H1 (cell line): ENCODE results near the gene SEPTIN1. TPM values are rescaled to one million over a fixed set of nuclear protein-coding genes. Genes with fewer than 3 reads are reported as not detected.
A peak's percentile ranks its signal among the peaks of the same experiment; 100 is the strongest.

Experiments
- CTCF ChIA-PET: fragments of 300-600 bp; sonication (Branson Sonifier 250); formaldehyde crosslinking; loops from one replicate; lab custom pipeline; 2021; ENCODE audit not compliant: partially characterized antibody; lab: Charles Lee
- POLR2A ChIA-PET: fragments of 300-600 bp; sonication (Branson Sonifier 250); formaldehyde crosslinking; loops from one replicate; lab custom pipeline; 2021; ENCODE audit warnings: inconsistent platforms; ENCODE audit not compliant: partially characterized antibody; lab: Charles Lee
- DNase-seq, 2 experiments: peaks; one replicate each; pipeline versions ENCODE4 v3.0.0 to v3.0.0-alpha.2; 2010 to 2022; ENCODE audit warnings: low spot score in 2 of 2, low read depth in 1 of 2, mixed read lengths in 1 of 2
- FAIRE-seq: peaks from 2 replicates; lab custom pipeline; 2011; peaks lifted over from hg19 to GRCh38; lab: Jason Lieb, UNC
- H2AFZ ChIP-seq: 2 replicates; pipeline ENCODE4 v1.8.1; 2012; ENCODE audit warnings: low read length, inconsistent platforms
- H2AK5ac ChIP-seq: 2 replicates; pipeline ENCODE4 v1.6.1; 2013; ENCODE audit warnings: low read depth, low read length
- H2BK120ac ChIP-seq: replicated peaks from 2 replicates; pipeline ENCODE3; 2013; ENCODE audit warnings: low read depth, low read length, inconsistent platforms
- H2BK12ac ChIP-seq: 2 replicates; pipeline ENCODE4 v1.6.1; 2013; ENCODE audit warnings: low read depth, low read length
- H2BK15ac ChIP-seq: 2 replicates; pipeline ENCODE4 v1.6.1; 2013; ENCODE audit warnings: low read length
- H2BK20ac ChIP-seq: 2 replicates; pipeline ENCODE4 v1.6.1; 2013; ENCODE audit warnings: low read length
- H2BK5ac ChIP-seq: 2 replicates; pipeline ENCODE4 v1.6.1; 2013; ENCODE audit warnings: low read depth, low read length
- H3K14ac ChIP-seq: 2 replicates; pipeline ENCODE4 v1.6.1; 2013; ENCODE audit warnings: inconsistent platforms; ENCODE audit not compliant: insufficient read length
- H3K18ac ChIP-seq: 2 replicates; pipeline ENCODE4 v1.6.1; 2013; ENCODE audit warnings: low read length; ENCODE audit errors: extremely low read depth
- H3K23ac ChIP-seq: 2 replicates; pipeline ENCODE4 v1.6.1; 2013; ENCODE audit warnings: inconsistent platforms; ENCODE audit not compliant: insufficient read length
- H3K23me2 ChIP-seq: 2 replicates; pipeline ENCODE4 v1.6.1; 2013; ENCODE audit warnings: low read depth, low read length
- H3K27ac ChIP-seq: 2 replicates; pipeline ENCODE4 v1.6.1; 2011; ENCODE audit warnings: low read depth, low read length, inconsistent platforms
- H3K27me3 ChIP-seq, 4 experiments: replicated peaks in 1 of 4; 1 replicate in 1 of 4; 2 replicates in 3 of 4; pipeline versions ENCODE4 v1.6.1 to v1.8.1; 2011 to 2013; ENCODE audit warnings: low read length in 3 of 4, mild to moderate bottlenecking in 3 of 4, inconsistent platforms in 2 of 4, mixed read lengths in 2 of 4, moderate library complexity in 1 of 4; ENCODE audit not compliant: control insufficient read depth in 3 of 4, insufficient read depth in 3 of 4; ENCODE audit errors: extremely low read depth in 1 of 4
- H3K36me3 ChIP-seq, 4 experiments: 2 replicates each; pipeline versions ENCODE4 v1.6.1 to v1.8.1; 2011 to 2013; ENCODE audit warnings: mild to moderate bottlenecking in 4 of 4, low read length in 3 of 4, moderate library complexity in 2 of 4, control low read depth in 1 of 4, inconsistent platforms in 1 of 4; ENCODE audit not compliant: insufficient read depth in 4 of 4, control insufficient read depth in 2 of 4
- H3K4ac ChIP-seq: replicated peaks from 2 replicates; pipeline ENCODE3; 2013; ENCODE audit warnings: low read length, low read depth, mixed read lengths, inconsistent platforms; ENCODE audit not compliant: insufficient read length
- H3K4me1 ChIP-seq, 4 experiments: replicated peaks in 1 of 4; 1 replicate in 1 of 4; 2 replicates in 3 of 4; pipeline versions ENCODE4 v1.6.1 to v1.8.1; 2011 to 2013; ENCODE audit warnings: low read length in 3 of 4, inconsistent platforms in 2 of 4, mixed read lengths in 1 of 4; ENCODE audit not compliant: insufficient read depth in 4 of 4, control insufficient read depth in 3 of 4
- H3K4me2 ChIP-seq, 2 experiments: 2 replicates each; pipeline versions ENCODE4 v1.6.1 to v1.8.1; 2011 to 2013; ENCODE audit warnings: low read depth in 2 of 2, low read length in 2 of 2, control low read depth in 1 of 2, inconsistent platforms in 1 of 2, mild to moderate bottlenecking in 1 of 2; ENCODE audit not compliant: insufficient read depth in 1 of 2
- H3K4me3 ChIP-seq, 4 experiments: fragments of 200-600, 300-600 bp in 1 of 4; sonication (generic), shearing (Covaris generic), sonication (Bioruptor Twin) in 1 of 4; 2 replicates each; pipeline versions ENCODE4 v1.5.1 to v1.8.1; 2011 to 2016; ENCODE audit warnings: low read length in 4 of 4, low read depth in 3 of 4, control low read depth in 2 of 4, inconsistent platforms in 2 of 4, mild to moderate bottlenecking in 2 of 4, mixed read lengths in 1 of 4, moderate library complexity in 1 of 4; ENCODE audit not compliant: insufficient read depth in 2 of 4; ENCODE audit errors: extremely low read depth in 1 of 4
- H3K56ac ChIP-seq: replicated peaks from 2 replicates; pipeline ENCODE3; 2013; ENCODE audit warnings: low read depth, mild to moderate bottlenecking, mixed read lengths, low read length, inconsistent platforms; ENCODE audit not compliant: insufficient read length
- H3K79me1 ChIP-seq: 2 replicates; pipeline ENCODE4 v1.6.1; 2013; ENCODE audit warnings: low read depth, low read length, control low read depth
- H3K79me2 ChIP-seq, 2 experiments: 2 replicates each; pipeline versions ENCODE4 v1.6.1 to v1.8.1; 2012 to 2013; ENCODE audit warnings: low read length in 2 of 2, mild to moderate bottlenecking in 2 of 2, inconsistent platforms in 1 of 2; ENCODE audit not compliant: insufficient read depth in 2 of 2, control insufficient read depth in 1 of 2
- H3K9ac ChIP-seq, 4 experiments: replicated peaks in 1 of 4; 1 replicate in 1 of 4; 2 replicates in 3 of 4; pipeline versions ENCODE4 v1.6.1 to v1.8.1; 2011 to 2013; ENCODE audit warnings: low read depth in 3 of 4, low read length in 3 of 4, control low read depth in 2 of 4, mild to moderate bottlenecking in 2 of 4, moderate library complexity in 2 of 4, inconsistent platforms in 1 of 4; ENCODE audit errors: extremely low read depth in 1 of 4
- H3K9me3 ChIP-seq, 2 experiments: 2 replicates each; pipeline versions ENCODE4 v1.6.1 to v1.8.1; 2012 to 2013; ENCODE audit warnings: mild to moderate bottlenecking in 2 of 2, moderate library complexity in 2 of 2, control low read depth in 1 of 2, inconsistent platforms in 1 of 2, low read depth in 1 of 2, low read length in 1 of 2, mixed read lengths in 1 of 2; ENCODE audit not compliant: insufficient read depth in 2 of 2
- H4K20me1 ChIP-seq, 2 experiments: replicated peaks in 1 of 2; 2 replicates each; pipeline versions ENCODE3 to v1.8.1; 2011 to 2013; ENCODE audit warnings: inconsistent platforms in 2 of 2, low read length in 2 of 2, mild to moderate bottlenecking in 1 of 2; ENCODE audit not compliant: insufficient read depth in 2 of 2, control insufficient read depth in 1 of 2
- H4K5ac ChIP-seq: 2 replicates; pipeline ENCODE4 v1.6.1; 2013; ENCODE audit warnings: low read length, low read depth, mixed read lengths, inconsistent platforms; ENCODE audit not compliant: insufficient read length
- H4K8ac ChIP-seq: 2 replicates; pipeline ENCODE4 v1.8.0; 2013; ENCODE audit warnings: mild to moderate bottlenecking, moderate library complexity, low read length, inconsistent platforms; ENCODE audit not compliant: insufficient read depth; ENCODE audit errors: extremely low read depth
- H4K91ac ChIP-seq: replicated peaks from 2 replicates; pipeline ENCODE3; 2013; ENCODE audit warnings: low read length, mixed read lengths, inconsistent platforms; ENCODE audit not compliant: insufficient read length
- ASH2L ChIP-seq: fragments of 200-600, 300-600 bp; sonication (generic); IDR thresholded peaks from one replicate; pipeline ENCODE4 v1.7.1; 2017; ENCODE audit warnings: low read length
- GTF2F1 ChIP-seq: IDR thresholded peaks from 2 replicates; pipeline ENCODE4 v1.6.1; 2012; ENCODE audit warnings: low read depth, low read length, improper control_type of control experiment, borderline replicate concordance
- SIN3A ChIP-seq, 2 experiments: IDR thresholded peaks in 1 of 2; conservative IDR thresholded peaks in 1 of 2; 2 replicates each; pipeline ENCODE4 v1.6.1; 2011 to 2012; ENCODE audit warnings: low read length in 2 of 2, improper control_type of control experiment in 1 of 2, low read depth in 1 of 2, mild to moderate bottlenecking in 1 of 2
- TAF1 ChIP-seq: IDR thresholded peaks from 2 replicates; pipeline ENCODE4 v1.6.1; 2011; ENCODE audit warnings: mild to moderate bottlenecking, low read depth, low read length
- TAF7 ChIP-seq: optimal IDR thresholded peaks from 2 replicates; pipeline ENCODE3; 2011; ENCODE audit warnings: low read depth, mild to moderate bottlenecking, inconsistent platforms, low read length, moderate library complexity, borderline replicate concordance
- WGBS, 2 experiments: shearing (Covaris generic) in 1 of 2; methylation state at CpG; one replicate each; pipeline versions ENCODE4 v1.1.6 to v1.1.7; 2013 to 2015; ENCODE audit warnings: low lambda C conversion rate in 2 of 2, mixed read lengths in 2 of 2, inconsistent platforms in 1 of 2, low coverage in 1 of 2, missing lambda C conversion rate in 1 of 2; ENCODE audit not compliant: insufficient replicate concordance in 2 of 2, insufficient coverage in 1 of 2, insufficient read length in 1 of 2; ENCODE audit errors: extremely low coverage in 1 of 2, missing lambda C conversion rate in 1 of 2; 5-methylcytosine and 5-hydroxymethylcytosine counted together
- polyA plus RNA-seq, 7 experiments: library from polyadenylated mRNA; depleted of rRNA in 3 of 7; stranded (reverse) in 5 of 7; unstranded in 2 of 7; fragments of >200 nt in 5 of 7; fragments of 200-250 nt in 2 of 7; gene quantifications; 1 replicate in 5 of 7; 2 replicates in 1 of 7; 4 replicates in 1 of 7; pipeline versions ENCODE4 v1.2.1 to v1.2.3, GENCODE V29; 2011 to 2013; ENCODE audit warnings: missing spikeins in 2 of 7, mixed read lengths in 2 of 7
- total RNA-seq: library from RNA; stranded (reverse); fragmentation: NEBNext Ultra II Directional; extraction: Animal tissue kit (Norgen Biotek cat#: 25700); gene quantifications from 2 replicates; pipeline ENCODE4 v1.2.1, GENCODE V29; 2021

Gene SEPTIN1
- total and polyA plus RNA-seq, 2 of the 8 experiments (the other 6 are each of a cell fraction or from before 2014, with no cell fraction given): 0.24 to 1.4 TPM

DNA sequence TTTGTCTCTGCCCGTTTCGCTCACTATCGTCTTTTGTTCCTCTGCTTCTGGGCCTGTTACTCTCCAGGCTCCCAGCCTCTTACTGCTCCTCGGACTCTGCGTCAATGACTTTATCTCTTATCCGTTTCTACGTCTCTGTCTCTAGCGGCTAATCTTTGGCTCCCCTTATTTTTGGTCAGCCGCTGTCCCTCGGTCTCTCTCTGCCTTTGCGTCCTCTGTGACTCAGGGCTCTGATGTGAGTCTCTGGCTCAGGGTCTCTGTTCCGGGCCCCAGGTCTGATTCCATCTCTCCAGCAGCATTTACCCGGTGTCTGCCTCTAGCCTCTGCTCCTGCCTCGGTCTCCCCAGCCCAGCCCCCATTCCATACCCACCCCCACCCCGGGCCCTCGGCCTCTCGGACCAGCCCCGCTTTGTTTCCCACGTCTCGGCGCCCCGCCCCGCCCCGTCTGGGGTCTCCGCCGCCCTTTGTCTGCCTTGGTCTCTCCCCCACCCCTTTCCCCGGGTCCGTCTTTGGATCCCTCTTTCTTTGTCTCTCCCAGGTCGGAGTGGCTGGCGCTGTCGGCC is 12.3 kb upstream of the SEPTIN1 start:
- Histone ChIP-seq H4K91ac (peak overlapping the region; percentile 34), H2AK5ac (0 out of 2 replicates have a peak overlapping the region, but pooled peaks have one; percentile 28), H4K20me1 (peaks cover 12 to 17% of the 10 kb centered on the region in 2 experiments), H3K4me2 (peak overlapping the region; percentile 75 to 93), H2BK15ac (peak overlapping the region; percentile 92; the same call in 1 of the 2 replicates), H2BK120ac (peak overlapping the region; percentile 75), H2BK12ac (0 out of 2 replicates have a peak overlapping the region, but pooled peaks have one; percentile 75), H3K79me2 (peaks cover 5 to 21% of the 10 kb centered on the region in 2 experiments; a peak in 2 of 4 replicates), H3K79me1 (no peaks in the 10 kb centered on the region; the same call in 1 of the 2 replicates), H3K23ac (no peak overlapping the region), H4K5ac (peak overlapping the region; percentile 93), H3K4ac (peak overlapping the region; percentile 87), H3K9ac (peak overlapping the region; percentile 89 to 98 (median 93)), H3K4me1 (peaks cover 0 to 12% (median 7%) of the 10 kb centered on the region in 4 experiments; a peak in 6 of 7 replicates), H3K27ac (peak overlapping the region; percentile 88), H2AFZ (peak overlapping the region; percentile 11; the same call in 1 of the 2 replicates), H3K18ac (peak overlapping the region; percentile 98), H3K9me3 (no peaks in the 10 kb centered on the region), H3K56ac (peak overlapping the region; percentile 92), H3K14ac (peak overlapping the region; percentile 21), H2BK20ac (no peak overlapping the region), H3K36me3 (peaks cover 4 to 21% (median 14%) of the 10 kb centered on the region in 4 experiments; a peak in 6 of 8 replicates), H3K27me3 (no peaks in the 10 kb centered on the region), H3K4me3 (peak overlapping the region; percentile 72 to 98 (median 92)), H3K23me2 (peaks cover 8% of the 10 kb centered on the region; the same call in 1 of the 2 replicates), H2BK5ac (peak overlapping the region; percentile 97), H4K8ac (peak overlapping the region; percentile 98)
- WGBS, 2 experiments: 2% methylated on average over 22 of the region's 31 CpGs; no CpG with 5 or more reads in 1 of the 2 experiments
- FAIRE-seq: no peak
- TF ChIP-seq GTF2F1 (no peak), SIN3A (conservative IDR thresholded peaks at IDR 0.05 in 1 of 2, IDR thresholded peaks at IDR 0.05 in 1 of 2; ENCODE audit: low read depth in 1 of 2, low read length in 2 of 2) (0 out of 4 replicates have a peak, but pooled peaks of 1 of the 2 experiments have one; percentile 20), TAF1 (0 out of 2 replicates have a peak, but pooled peaks have one; percentile 29), ASH2L (peak; percentile 12), TAF7 (peak; percentile 29)
- ChIA-PET CTCF (interaction anchor here (0.6 to 2.4 kb wide), 7 partner anchors 11 to 204 kb away, joined by 3 to 20 read pairs (median 5); partner anchors contain the start of gene ZNF771), POLR2A (interaction anchor here (0.5 to 12.6 kb wide), 19 partner anchors 9 to 329 kb away, joined by 3 to 151 read pairs (median 4); partner anchors contain the start of genes ALDOA, CD2BP2, DCTPP1 and MYL11)
- no peak for DNase-seq
